Right lobe of liver (tissue), 6 donors: ENCODE data around the gene TLNRD1. TPM values are rescaled to one million over a fixed set of nuclear protein-coding genes. Genes with fewer than 3 reads are reported as not detected.

ENCODE experiments used
- ATAC-seq, 4 donors: fragments of 200-7000 bp; cut with Tn5 transposase; one replicate each; pipeline ENCODE4 v1.9.1; 2020; ENCODE audit warnings: mild to moderate bottlenecking in 4 of 4, moderate library complexity in 4 of 4
- DNase-seq, 3 donors: peaks; one replicate each; pipeline ENCODE4 v3.0.0-alpha.2; 2020
- H3K27ac ChIP-seq, 3 donors: fragments of 200-600 bp; one replicate each; pipeline ENCODE4 v1.8.0; 2022
- H3K27me3 ChIP-seq, 2 donors: fragments of 200-600 bp; one replicate each; pipeline ENCODE4 v1.8.0; 2022
- H3K36me3 ChIP-seq, 4 donors: fragments of 200-600 bp; sonication (generic) in 1 of 4; one replicate each; pipeline versions ENCODE4 v1.5.1 to v1.8.0; 2017 to 2022; ENCODE audit warnings: control low read depth in 1 of 4
- H3K4me1 ChIP-seq, 4 donors: fragments of 200-600 bp; sonication (generic) in 1 of 4; one replicate each; pipeline versions ENCODE4 v1.5.1 to v1.8.0; 2017 to 2022; ENCODE audit warnings: control low read depth in 1 of 4
- H3K4me3 ChIP-seq, 3 donors: fragments of 200-600 bp; one replicate each; pipeline ENCODE4 v1.8.0; 2022
- H3K9me3 ChIP-seq, 4 donors: fragments of 200-600 bp; sonication (generic) in 1 of 4; one replicate each; pipeline versions ENCODE4 v1.5.1 to v1.8.0; 2017 to 2022; ENCODE audit warnings: control low read depth in 1 of 4
- CTCF ChIP-seq, 4 donors: fragments of 200-600 bp in 3 of 4; fragments of 450-650 bp in 1 of 4; IDR thresholded peaks; one replicate each; pipeline versions ENCODE4 v1.5.1 to v1.8.0; 2016 to 2022; ENCODE audit warnings: antibody characterized with exemption in 4 of 4, mild to moderate bottlenecking in 2 of 4
- POLR2A ChIP-seq: fragments of 450-650 bp; IDR thresholded peaks from one replicate; pipeline ENCODE4 v1.6.1; 2017; ENCODE audit warnings: antibody characterized with exemption, mild to moderate bottlenecking
- WGBS: methylation state at CpG from one replicate; pipeline ENCODE4 v1.1.6; 2018; ENCODE audit warnings: low coverage, low lambda C conversion rate; ENCODE audit not compliant: insufficient coverage; ENCODE audit errors: missing lambda C conversion rate; 5-methylcytosine and 5-hydroxymethylcytosine counted together
- intact Hi-C, 2 donors: fragments of 100-400 bp; cut with DNase I; formaldehyde crosslinking; loops; one replicate each; pipeline versions ENCODE4 v1.11.2 to v1.14.1; 2022
- total RNA-seq, 6 experiments: library from RNA; depleted of rRNA in 2 of 6; stranded (reverse); fragments of >200 nt in 2 of 6; fragmentation: NEBNext Ultra II Directional in 3 of 6; extraction: Animal tissue kit (Norgen Biotek cat#: 25700) in 3 of 6; gene quantifications; one replicate each; pipeline versions ENCODE4 v1.1.0 to v1.2.4, GENCODE V29; 2016 to 2023
- donor health status: DM: no; HTN: yes; CAD: no.
- donor health status: DM: no; HTN: no; CAD: no.
- donor health status: DM: no; HTN: no; CAD: no.
- donor health status: DM: no; HTN: yes; CAD: no.
- donor health status: DM: no; HTN: yes; CAD: no.

Gene TLNRD1
- total RNA-seq, 6 experiments from 2014 or later = 3.0 to 7.4 (median 5.5) TPM

DNA sequence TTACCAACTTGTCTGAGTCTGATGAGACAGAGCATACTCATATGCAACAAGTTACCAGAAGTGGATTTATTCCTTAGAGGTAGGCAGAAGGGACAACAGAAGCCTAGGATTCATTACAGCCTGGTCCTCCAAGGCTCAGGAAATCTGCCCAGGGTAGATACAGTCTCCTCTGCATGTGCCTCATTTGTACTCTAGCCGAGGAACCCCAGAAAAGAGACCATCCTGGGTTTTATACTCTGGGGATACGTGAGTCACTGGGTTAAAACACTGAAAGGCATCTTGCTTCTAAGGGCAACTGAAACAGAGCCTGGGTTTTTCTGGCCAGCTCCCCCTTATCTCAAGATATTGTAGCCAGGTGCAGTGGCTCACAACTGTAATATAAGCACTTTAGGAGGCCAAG, 45.6 kb downstream of the TLNRD1 start:
- Histone ChIP-seq H3K9me3 (no peaks in the 10 kb centered on the region), H3K36me3 (no peaks in the 10 kb centered on the region), H3K4me3 (no peak overlapping the region), H3K27ac (no peak overlapping the region), H3K27me3 (no peaks in the 10 kb centered on the region), H3K4me1 (peaks cover 0 to 8% (median 0%) of the 10 kb centered on the region in 4 donors)
- DNase-seq (no peak), ATAC-seq (no peak)
- 58% methylated on average over 2 of the region's 2 CpGs for WGBS
- intact Hi-C loops = no loop called here
- TF ChIP-seq POLR2A = no peak
- TF ChIP-seq CTCF (IDR thresholded peaks at IDR 0.05) = no peak

DNA sequence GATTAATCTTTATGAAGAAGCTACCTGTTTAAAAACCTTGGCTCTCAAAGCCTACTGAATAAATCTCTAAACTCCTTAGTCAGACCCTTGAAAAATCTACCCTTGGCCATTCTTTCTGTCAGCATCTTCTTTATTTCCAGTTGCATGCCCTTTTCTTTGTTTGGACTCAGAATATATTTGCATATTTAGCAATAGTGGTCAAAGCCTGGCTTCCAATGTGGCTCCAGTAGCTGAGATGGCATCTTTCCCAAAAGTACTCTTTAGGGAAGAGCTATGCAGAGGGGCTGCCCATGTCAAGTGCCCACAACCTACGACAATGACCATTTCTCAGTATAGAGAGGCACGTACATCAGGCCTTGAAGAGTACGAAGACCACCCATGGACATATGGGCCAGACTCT, 47.2 kb downstream of the TLNRD1 start:
- H3K27ac ChIP-seq = no peak overlapping the region
- H3K36me3 ChIP-seq = no peaks in the 10 kb centered on the region
- H3K4me3 ChIP-seq = no peak overlapping the region
- TF ChIP-seq CTCF (IDR thresholded peaks at IDR 0.05) (no peak), POLR2A (no peak)
- intact Hi-C loops = no loop called here
- H3K27me3 ChIP-seq = no peaks in the 10 kb centered on the region
- 100% methylated on average over 3 of the region's 3 CpGs for WGBS
- peaks cover 0 to 8% (median 0%) of the 10 kb centered on the region in 4 donors for H3K4me1 ChIP-seq
- H3K9me3 ChIP-seq = no peaks in the 10 kb centered on the region
- ATAC-seq = peak; percentile 40 to 60 (median 47)
- no peak for DNase-seq

GRCh38 chr15:81049835-81050234, 49.1 kb downstream of the TLNRD1 start:
- Histone ChIP-seq H3K9me3 (no peaks in the 10 kb centered on the region), H3K27ac (no peak overlapping the region), H3K4me3 (no peak overlapping the region), H3K27me3 (no peaks in the 10 kb centered on the region), H3K4me1 (peaks cover 0 to 8% (median 0%) of the 10 kb centered on the region in 4 donors), H3K36me3 (no peaks in the 10 kb centered on the region)
- 77% methylated on average over 4 of the region's 4 CpGs for WGBS
- ATAC-seq = no peak
- TF ChIP-seq CTCF (IDR thresholded peaks at IDR 0.05) = no peak
- TF ChIP-seq POLR2A = no peak
- no peak for DNase-seq
- intact Hi-C loops = no loop called here

- Histone ChIP-seq H3K36me3 (no peaks in the 10 kb centered on the region), H3K4me3 (no peak overlapping the region), H3K27me3 (no peaks in the 10 kb centered on the region), H3K9me3 (no peaks in the 10 kb centered on the region), H3K4me1 (peaks cover 0 to 8% (median 0%) of the 10 kb centered on the region in 4 donors), H3K27ac (no peak overlapping the region)
- intact Hi-C loops = no loop called here
- ATAC-seq (no peak), DNase-seq (no peak)
- TF ChIP-seq POLR2A (no peak), CTCF (IDR thresholded peaks at IDR 0.05) (no peak)
Observed at GRCh38 chr15:81050259-81050658, 49.5 kb downstream of the TLNRD1 start.

- Histone ChIP-seq H3K36me3 (no peaks in the 10 kb centered on the region), H3K4me3 (no peak overlapping the region), H3K27ac (no peak overlapping the region), H3K9me3 (no peaks in the 10 kb centered on the region), H3K27me3 (no peaks in the 10 kb centered on the region), H3K4me1 (peaks cover 0 to 8% (median 0%) of the 10 kb centered on the region in 4 donors)
- DNase-seq (no peak), ATAC-seq (no peak)
- TF ChIP-seq POLR2A (no peak), CTCF (IDR thresholded peaks at IDR 0.05) (no peak)
- intact Hi-C loops = no loop called here
- WGBS = 77% methylated on average over 4 of the region's 4 CpGs
Observed at GRCh38 chr15:81050805-81051204, 50.1 kb downstream of the TLNRD1 start.
